ENCODE results near the gene EHHADH. TPM values are rescaled to one million over a fixed set of nuclear protein-coding genes. Genes with fewer than 3 reads are reported as not detected.

EHHADH gene
- total and polyA plus RNA-seq, 2 of the 13 experiments (the other 11 are each of a cell fraction or from before 2014, with no cell fraction given) = 14.5 to 38.9 TPM

DNA sequence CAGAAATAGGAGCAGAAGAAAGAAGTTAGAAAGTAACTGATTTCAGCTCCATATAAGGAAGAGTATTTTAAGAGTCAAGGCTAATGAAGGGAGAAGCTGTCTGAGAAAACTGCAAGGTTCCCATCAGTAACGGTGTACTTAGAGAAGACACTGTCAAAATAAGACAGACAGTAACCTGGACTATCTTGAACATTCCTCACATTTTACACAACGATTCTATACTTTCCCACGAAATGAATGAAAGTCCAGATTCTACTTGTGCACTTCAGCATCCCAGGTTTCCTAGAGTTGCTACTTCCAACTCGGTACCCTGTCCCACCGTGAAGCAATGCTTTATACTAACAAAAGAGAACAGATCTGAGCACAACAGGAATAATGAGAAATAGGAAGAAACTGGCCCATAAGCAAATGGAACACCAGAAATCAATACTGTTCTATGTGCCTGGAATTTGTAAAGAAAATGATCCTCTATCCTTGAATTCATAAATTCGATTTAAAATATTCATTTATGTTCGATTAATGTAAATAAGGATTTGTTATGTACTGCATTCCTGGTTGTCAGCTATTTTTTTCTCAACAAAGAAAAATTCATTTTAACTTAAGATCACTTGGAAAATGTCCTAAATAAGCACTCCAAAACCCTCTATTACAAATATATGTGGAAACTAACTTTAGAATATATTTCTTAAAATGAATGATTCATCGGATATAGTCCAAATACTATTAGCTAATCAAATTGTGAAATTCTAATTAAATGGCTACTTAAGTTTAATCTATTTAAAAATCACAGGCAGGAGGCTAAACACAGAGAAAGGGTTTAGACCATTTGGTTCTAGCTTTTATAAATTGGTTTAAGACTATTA lies 102.5 kb downstream of the EHHADH start:
- WGBS (ENCODE audit: low lambda C conversion rate) = 7% methylated on average over 8 of the region's 8 CpGs
- no peaks in the 10 kb centered on the region for H3K36me3 ChIP-seq (replicated peaks in 1 of 2; ENCODE audit: control insufficient read depth in 1 of 2, insufficient read depth in 2 of 2, low read length in 2 of 2)
- POLR2A ChIA-PET = interaction anchor here (0.8 kb wide), 1 partner anchor 17 kb away, joined by 3 read pairs; no protein-coding TSS in a partner anchor
- H3K27ac ChIP-seq (ENCODE audit: extremely low read length, insufficient read depth, low read length) = no peak overlapping the region
- H3K9ac ChIP-seq (ENCODE audit: insufficient read depth, low read depth, low read length) = no peak overlapping the region
- no peaks in the 10 kb centered on the region for H4K20me1 ChIP-seq (ENCODE audit: insufficient read depth, low read length)
- TF ChIP-seq HOXA5 (CRISPR knock-in tag; IDR thresholded peaks at IDR 0.05) (no peak), TEAD2 (CRISPR knock-in tag; IDR thresholded peaks at IDR 0.05) (no peak)
- H3K4me2 ChIP-seq (ENCODE audit: low read depth, low read length) = peak overlapping the region; percentile 72
- H3K79me2 ChIP-seq (ENCODE audit: insufficient read depth, low read length) = no peaks in the 10 kb centered on the region
- intact Hi-C loops (cut with micrococcal nuclease; ENCODE audit: unreplicated experiment) (no loop called here), in situ Hi-C loops (cut with HindIII; ENCODE audit: extremely low pct_ligation_motif_present, low pct_unique_long_range_greater_than_20kb) (no loop called here)
- CTCF ChIA-PET (ENCODE audit: low intra/inter-chr PET ratio, low total read pairs) = no interaction called here
- peaks cover 32% of the 10 kb centered on the region for H3K4me1 ChIP-seq (ENCODE audit: insufficient read depth, low read length)
- no peak for DNase-seq (ENCODE audit: low spot score)
- BruUV-seq (replicated peaks) = TSS peak; percentile 52
- H3K27me3 ChIP-seq (ENCODE audit: control insufficient read depth in 1 of 2, insufficient read depth in 2 of 2, low read length in 2 of 2) = peaks cover 4 to 26% of the 10 kb centered on the region in 2 experiments
- ATAC-seq = no peak
- H3K4me3 ChIP-seq (replicated peaks in 1 of 3; ENCODE audit: insufficient read depth in 1 of 3, low read depth in 2 of 3, low read length in 3 of 3) = peak overlapping the region; percentile 51 to 71 (median 65); a peak in 2 of 6 replicates
- no peak overlapping the region for H2AFZ ChIP-seq (ENCODE audit: low read length)
- no peaks in the 10 kb centered on the region for H3K9me3 ChIP-seq (ENCODE audit: low read length)
- no peak for FAIRE-seq

GRCh38 chr3:185150561-185150960 lies 103.3 kb downstream of the EHHADH start:
- POLR2A ChIA-PET = interaction anchor here (0.8 kb wide), 1 partner anchor 16 kb away, joined by 3 read pairs; no protein-coding TSS in a partner anchor
- no peak for ATAC-seq
- Histone ChIP-seq H4K20me1 (ENCODE audit: insufficient read depth, low read length) (no peaks in the 10 kb centered on the region), H3K9ac (ENCODE audit: insufficient read depth, low read depth, low read length) (no peak overlapping the region), H3K79me2 (ENCODE audit: insufficient read depth, low read length) (no peaks in the 10 kb centered on the region), H3K9me3 (ENCODE audit: low read length) (no peaks in the 10 kb centered on the region), H3K36me3 (replicated peaks in 1 of 2; ENCODE audit: control insufficient read depth in 1 of 2, insufficient read depth in 2 of 2, low read length in 2 of 2) (no peaks in the 10 kb centered on the region), H3K27ac (ENCODE audit: extremely low read length, insufficient read depth, low read length) (no peak overlapping the region), H3K27me3 (ENCODE audit: control insufficient read depth in 1 of 2, insufficient read depth in 2 of 2, low read length in 2 of 2) (peaks cover 4 to 26% of the 10 kb centered on the region in 2 experiments), H2AFZ (ENCODE audit: low read length) (no peak overlapping the region), H3K4me2 (ENCODE audit: low read depth, low read length) (peak overlapping the region; percentile 30; the same call in 1 of the 2 replicates), H3K4me3 (replicated peaks in 1 of 3; ENCODE audit: insufficient read depth in 1 of 3, low read depth in 2 of 3, low read length in 3 of 3) (no peak overlapping the region), H3K4me1 (ENCODE audit: insufficient read depth, low read length) (peaks cover 32% of the 10 kb centered on the region)
- CTCF ChIA-PET (ENCODE audit: low intra/inter-chr PET ratio, low total read pairs) = no interaction called here
- intact Hi-C loops (cut with micrococcal nuclease; ENCODE audit: unreplicated experiment) (no loop called here), in situ Hi-C loops (cut with HindIII; ENCODE audit: extremely low pct_ligation_motif_present, low pct_unique_long_range_greater_than_20kb) (no loop called here)
- TF ChIP-seq ELK4 (CRISPR knock-in tag; IDR thresholded peaks at IDR 0.05; ENCODE audit: borderline replicate concordance) = no peak
- no peak for TF ChIP-seq FOSL2 (CRISPR knock-in tag; IDR thresholded peaks at IDR 0.05)
- no peak for TF ChIP-seq RAD51 (IDR thresholded peaks at IDR 0.05; ENCODE audit: borderline replicate concordance)
- BruUV-seq (replicated peaks) = no TSS peak
- no peak for DNase-seq (ENCODE audit: low spot score)
- WGBS (ENCODE audit: low lambda C conversion rate) = 27% methylated on average over 1 of the region's 1 CpG
- FAIRE-seq = no peak
